ENCODE results near the gene AGAP1.

- TF ChIP-seq, protein P1, sequence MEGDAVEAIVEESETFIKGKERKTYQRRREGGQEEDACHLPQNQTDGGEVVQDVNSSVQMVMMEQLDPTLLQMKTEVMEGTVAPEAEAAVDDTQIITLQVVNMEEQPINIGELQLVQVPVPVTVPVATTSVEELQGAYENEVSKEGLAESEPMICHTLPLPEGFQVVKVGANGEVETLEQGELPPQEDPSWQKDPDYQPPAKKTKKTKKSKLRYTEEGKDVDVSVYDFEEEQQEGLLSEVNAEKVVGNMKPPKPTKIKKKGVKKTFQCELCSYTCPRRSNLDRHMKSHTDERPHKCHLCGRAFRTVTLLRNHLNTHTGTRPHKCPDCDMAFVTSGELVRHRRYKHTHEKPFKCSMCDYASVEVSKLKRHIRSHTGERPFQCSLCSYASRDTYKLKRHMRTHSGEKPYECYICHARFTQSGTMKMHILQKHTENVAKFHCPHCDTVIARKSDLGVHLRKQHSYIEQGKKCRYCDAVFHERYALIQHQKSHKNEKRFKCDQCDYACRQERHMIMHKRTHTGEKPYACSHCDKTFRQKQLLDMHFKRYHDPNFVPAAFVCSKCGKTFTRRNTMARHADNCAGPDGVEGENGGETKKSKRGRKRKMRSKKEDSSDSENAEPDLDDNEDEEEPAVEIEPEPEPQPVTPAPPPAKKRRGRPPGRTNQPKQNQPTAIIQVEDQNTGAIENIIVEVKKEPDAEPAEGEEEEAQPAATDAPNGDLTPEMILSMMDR (IDR thresholded peaks at IDR 0.05): no peak
- no peak for TF ChIP-seq POLR2A (IDR thresholded peaks at IDR 0.05)
- TF ChIP-seq EP300 (IDR thresholded peaks at IDR 0.05): no peak
Measured at GRCh38 chr2:235500761-235501672, 7.2 kb downstream of the AGAP1 start.
